DND-41 (cell line): ENCODE results near the gene MYLK.

Experiments used
- ATAC-seq: fragments of 200-7000 bp; cut with Tn5 transposase; 3 replicates; pipeline ENCODE4 v1.9.1; 2021; ENCODE audit warnings: low read depth; ENCODE audit not compliant: insufficient read depth
- DNase-seq: peaks from one replicate; pipeline ENCODE4 v3.0.0-alpha.2; 2020
- H2AFZ ChIP-seq: 2 replicates; pipeline ENCODE4 v1.6.0; 2012; ENCODE audit warnings: low read depth, low read length
- H3K27ac ChIP-seq: 2 replicates; pipeline ENCODE4 v1.5.1; 2012; ENCODE audit warnings: low read length, inconsistent platforms
- H3K27me3 ChIP-seq: fragments of 200-600 bp; sonication (generic); 2 replicates; pipeline ENCODE4 v1.6.0; 2012; ENCODE audit warnings: low read length, mild to moderate bottlenecking, inconsistent platforms; ENCODE audit not compliant: insufficient read depth, poor library complexity
- H3K36me3 ChIP-seq: 2 replicates; pipeline ENCODE4 v1.5.1; 2012; ENCODE audit warnings: low read length, inconsistent platforms; ENCODE audit not compliant: insufficient read depth
- H3K4me1 ChIP-seq: 2 replicates; pipeline ENCODE4 v1.5.1; 2012; ENCODE audit warnings: mild to moderate bottlenecking, low read length; ENCODE audit not compliant: insufficient read depth
- H3K4me2 ChIP-seq: 2 replicates; pipeline ENCODE4 v1.6.0; 2012; ENCODE audit warnings: mild to moderate bottlenecking, moderate library complexity, low read length, inconsistent platforms; ENCODE audit not compliant: insufficient read depth
- H3K4me3 ChIP-seq, 2 experiments: fragments of 200-600 bp in 1 of 2; shearing (Covaris generic) in 1 of 2; 2 replicates each; pipeline ENCODE4 v1.5.1; 2012 to 2016; ENCODE audit warnings: inconsistent platforms in 2 of 2, low read length in 2 of 2, mild to moderate bottlenecking in 2 of 2, low read depth in 1 of 2, moderate library complexity in 1 of 2
- H3K79me2 ChIP-seq: 2 replicates; pipeline ENCODE4 v1.6.0; 2012; ENCODE audit warnings: low read length, inconsistent platforms; ENCODE audit not compliant: insufficient read depth
- H3K9ac ChIP-seq: 2 replicates; pipeline ENCODE4 v1.6.0; 2012; ENCODE audit warnings: low read depth, mild to moderate bottlenecking, inconsistent platforms, low read length, moderate library complexity
- H3K9me3 ChIP-seq: 2 replicates; pipeline ENCODE4 v1.5.1; 2012; ENCODE audit warnings: low read length, moderate library complexity, mild to moderate bottlenecking, inconsistent platforms; ENCODE audit not compliant: insufficient read depth, severe bottlenecking
- H4K20me1 ChIP-seq: 2 replicates; pipeline ENCODE4 v1.6.0; 2012; ENCODE audit warnings: low read length; ENCODE audit not compliant: insufficient read depth
- EZH2 ChIP-seq: IDR thresholded peaks from 3 replicates; pipeline ENCODE4 v1.6.1; 2012; ENCODE audit warnings: borderline replicate concordance, low read depth, mild to moderate bottlenecking, moderate library complexity, low read length, inconsistent platforms; ENCODE audit not compliant: severe bottlenecking
- TF ChIP-seq, protein P1 (sequence below): IDR thresholded peaks from 2 replicates; pipeline ENCODE4 v1.5.1; 2012; ENCODE audit warnings: borderline replicate concordance, low read length, moderate library complexity, mild to moderate bottlenecking; ENCODE audit not compliant: poor library complexity, severe bottlenecking; ENCODE audit errors: extremely low read depth

MYLK gene

GRCh38 chr3:123723522-123724168, 160.5 kb downstream of the MYLK start:
- H3K27me3 ChIP-seq, result no peaks in the 10 kb centered on the region
- H3K4me3 ChIP-seq, result no peak overlapping the region
- DNase-seq (peak; percentile 69), ATAC-seq (peak; percentile 87)
- H3K4me2 ChIP-seq, result peak overlapping the region; percentile 32; the same call in 1 of the 2 replicates
- H2AFZ ChIP-seq, result peak overlapping the region; percentile 64
- H3K27ac ChIP-seq, result no peak overlapping the region
- no peaks in the 10 kb centered on the region for H3K36me3 ChIP-seq
- no peak overlapping the region for H3K9ac ChIP-seq
- TF ChIP-seq EZH2, result no peak
- TF ChIP-seq, protein P1, sequence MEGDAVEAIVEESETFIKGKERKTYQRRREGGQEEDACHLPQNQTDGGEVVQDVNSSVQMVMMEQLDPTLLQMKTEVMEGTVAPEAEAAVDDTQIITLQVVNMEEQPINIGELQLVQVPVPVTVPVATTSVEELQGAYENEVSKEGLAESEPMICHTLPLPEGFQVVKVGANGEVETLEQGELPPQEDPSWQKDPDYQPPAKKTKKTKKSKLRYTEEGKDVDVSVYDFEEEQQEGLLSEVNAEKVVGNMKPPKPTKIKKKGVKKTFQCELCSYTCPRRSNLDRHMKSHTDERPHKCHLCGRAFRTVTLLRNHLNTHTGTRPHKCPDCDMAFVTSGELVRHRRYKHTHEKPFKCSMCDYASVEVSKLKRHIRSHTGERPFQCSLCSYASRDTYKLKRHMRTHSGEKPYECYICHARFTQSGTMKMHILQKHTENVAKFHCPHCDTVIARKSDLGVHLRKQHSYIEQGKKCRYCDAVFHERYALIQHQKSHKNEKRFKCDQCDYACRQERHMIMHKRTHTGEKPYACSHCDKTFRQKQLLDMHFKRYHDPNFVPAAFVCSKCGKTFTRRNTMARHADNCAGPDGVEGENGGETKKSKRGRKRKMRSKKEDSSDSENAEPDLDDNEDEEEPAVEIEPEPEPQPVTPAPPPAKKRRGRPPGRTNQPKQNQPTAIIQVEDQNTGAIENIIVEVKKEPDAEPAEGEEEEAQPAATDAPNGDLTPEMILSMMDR, result peak; percentile 92
- H3K9me3 ChIP-seq, result no peaks in the 10 kb centered on the region
- H3K79me2 ChIP-seq, result no peaks in the 10 kb centered on the region
- H4K20me1 ChIP-seq, result no peaks in the 10 kb centered on the region
- peaks cover 2% of the 10 kb centered on the region; the same call in 1 of the 2 replicates for H3K4me1 ChIP-seq

DNA sequence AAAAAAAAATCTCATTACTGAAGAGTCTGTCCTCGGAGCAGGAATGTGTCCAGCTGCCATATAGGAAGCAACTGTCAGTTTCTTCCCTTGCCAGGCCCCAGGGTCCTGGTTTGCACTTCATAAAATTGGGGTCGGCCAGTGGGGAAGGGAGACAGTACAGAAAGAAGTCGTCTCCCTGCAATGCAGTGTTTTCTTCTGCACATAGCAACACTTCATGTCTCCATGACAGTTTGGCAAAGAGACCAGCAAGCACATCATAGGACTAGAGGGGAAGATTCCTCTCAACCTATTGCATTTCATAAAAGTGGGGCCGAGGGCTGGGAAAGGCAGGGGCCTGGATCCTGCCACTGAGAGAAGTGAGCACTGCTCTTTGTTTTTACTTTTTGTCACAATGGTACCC, 161.1 kb downstream of the MYLK start:
- Histone ChIP-seq H3K4me2 (no peak overlapping the region), H4K20me1 (no peaks in the 10 kb centered on the region), H2AFZ (0 out of 2 replicates have a peak overlapping the region, but pooled peaks have one; percentile 64), H3K27ac (no peak overlapping the region), H3K27me3 (no peaks in the 10 kb centered on the region), H3K36me3 (no peaks in the 10 kb centered on the region), H3K4me1 (peaks cover 2% of the 10 kb centered on the region; the same call in 1 of the 2 replicates), H3K79me2 (no peaks in the 10 kb centered on the region), H3K4me3 (no peak overlapping the region), H3K9me3 (no peaks in the 10 kb centered on the region), H3K9ac (no peak overlapping the region)
- DNase-seq (no peak), ATAC-seq (no peak)
- TF ChIP-seq, protein P1, result no peak
- no peak for TF ChIP-seq EZH2

- Histone ChIP-seq H2AFZ (no peak overlapping the region), H3K27ac (no peak overlapping the region), H3K79me2 (no peaks in the 10 kb centered on the region), H3K36me3 (no peaks in the 10 kb centered on the region), H3K4me3 (no peak overlapping the region), H3K9me3 (no peaks in the 10 kb centered on the region), H4K20me1 (no peaks in the 10 kb centered on the region), H3K4me2 (no peak overlapping the region), H3K27me3 (no peaks in the 10 kb centered on the region), H3K4me1 (peaks cover 2% of the 10 kb centered on the region; the same call in 1 of the 2 replicates), H3K9ac (no peak overlapping the region)
- no peak for TF ChIP-seq EZH2
- TF ChIP-seq, protein P1, result no peak
- no peak for ATAC-seq
- DNase-seq, result no peak
These were observed 161.7 kb downstream of the MYLK start for GRCh38 chr3:123722456-123722855.
